GM21526 (cell line): ENCODE results near the gene TSPAN10.
A peak's percentile ranks its signal among the peaks of the same experiment; 100 is the strongest.
"Not testable (repeated sequence)": the region's sequence is repeated elsewhere in the genome, so short reads cannot be mapped to it uniquely, and the experiment has no call there.

ENCODE experiments used
- ATAC-seq: cut with Tn5 transposase; IDR thresholded peaks from one replicate; pipeline ENCODE4 v1.9.1; 2021; ENCODE audit warnings: moderate library complexity; ENCODE audit not compliant: unreplicated experiment, low FRiP score

Gene TSPAN10

GRCh38 chr17:81656835-81657234 is 19.8 kb downstream of the TSPAN10 start:
- ATAC-seq = no peak

GRCh38 chr17:81659038-81659437 is 22.0 kb downstream of the TSPAN10 start:
- ATAC-seq = no peak

- ATAC-seq = no peak
Observed at GRCh38 chr17:81660441-81660840, 23.4 kb downstream of the TSPAN10 start.

- no peak for ATAC-seq
Observed at GRCh38 chr17:81662002-81662401, 25.0 kb downstream of the TSPAN10 start.

GRCh38 chr17:81664051-81664470 is 27.1 kb downstream of the TSPAN10 start:
- ATAC-seq = no peak

GRCh38 chr17:81665205-81666091 is 28.5 kb downstream of the TSPAN10 start:
- peak; percentile 11 for ATAC-seq

- peak; percentile 23 for ATAC-seq
Observed at GRCh38 chr17:81666092-81666341, 29.0 kb downstream of the TSPAN10 start.

GRCh38 chr17:81666342-81667191 is 29.6 kb downstream of the TSPAN10 start, which contains the start of the genes CCDC137 and OXLD1:
Gene CCDC137, plus strand, starts transcription at chr17:81666737. Its CDS starts 30 bp downstream, at chr17:81666767.
Gene OXLD1, minus strand, starts transcription at chr17:81666605. Its CDS starts 28 bp downstream, at chr17:81666577.
- peak; percentile 84 for ATAC-seq

GRCh38 chr17:81667754-81668153 is 30.8 kb downstream of the TSPAN10 start:
- ATAC-seq = no peak

- no peak for ATAC-seq
Observed at GRCh38 chr17:81672504-81672903, 35.5 kb downstream of the TSPAN10 start.

- ATAC-seq = no peak
Observed at GRCh38 chr17:81672954-81673353, 36.0 kb downstream of the TSPAN10 start.

GRCh38 chr17:81673561-81674258 is 36.7 kb downstream of the TSPAN10 start:
- ATAC-seq = no peak

GRCh38 chr17:81675515-81676221 is 38.7 kb downstream of the TSPAN10 start:
- not testable (repeated sequence) for ATAC-seq

GRCh38 chr17:81676906-81677305 is 39.9 kb downstream of the TSPAN10 start:
- ATAC-seq = no peak

- no peak for ATAC-seq
Observed at GRCh38 chr17:81680150-81680549, 43.2 kb downstream of the TSPAN10 start.

GRCh38 chr17:81681672-81682071 is 44.7 kb downstream of the TSPAN10 start:
- no peak for ATAC-seq

- no peak for ATAC-seq
Observed at GRCh38 chr17:81682565-81683207, 45.7 kb downstream of the TSPAN10 start.

- ATAC-seq = peak; percentile 10
Observed at GRCh38 chr17:81683208-81683583, 46.2 kb downstream of the TSPAN10 start.

GRCh38 chr17:81683584-81684441 is 46.8 kb downstream of the TSPAN10 start, which contains the start of the genes ARL16 and HGS:
Gene ARL16, minus strand, starts transcription at chr17:81683797. Its CDS starts 44 bp downstream, at chr17:81683753.
Gene HGS, plus strand, starts transcription at chr17:81684011. Its CDS starts 56 bp downstream, at chr17:81684067.
- peak; percentile 86 for ATAC-seq
